NCI-H1092 treated with DMSO at 0.1 percent for 48 hours (cell line): ENCODE data around the gene IL1RN.

Experiments
- DNase-seq: peaks from one replicate; lab custom pipeline; 2025; lab: John Stamatoyannopoulos, UW

The IL1RN gene

GRCh38 chr2:113103277-113103676, 24.1 kb upstream of the IL1RN start:
- DNase-seq, result no peak

DNA sequence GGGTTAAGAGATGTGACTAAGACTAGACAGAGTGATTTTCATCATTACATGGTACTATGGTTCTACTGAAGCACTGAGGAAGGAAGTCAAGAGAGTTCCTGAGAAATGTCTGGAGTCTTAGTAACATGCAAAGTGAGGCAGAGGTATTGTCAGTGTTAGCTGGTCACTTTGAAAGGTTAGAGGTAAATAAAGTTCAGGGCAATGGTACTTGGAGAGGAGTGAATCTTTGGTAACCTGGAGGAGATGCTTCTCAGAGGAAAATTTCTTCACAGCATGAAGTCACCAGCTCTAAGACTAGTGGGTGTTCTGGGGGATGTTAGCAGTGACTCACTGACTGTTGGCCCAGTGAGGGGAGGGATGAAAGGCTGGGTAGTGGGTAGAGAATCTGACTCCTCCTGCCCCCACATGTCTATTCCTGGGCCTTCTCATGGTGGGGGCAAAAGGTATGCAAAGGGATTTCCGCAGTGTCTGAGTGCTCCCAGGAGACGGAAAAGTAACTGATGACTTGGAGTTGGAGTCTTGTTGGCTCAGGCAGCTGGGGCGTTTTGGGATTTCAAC, 23.3 kb upstream of the IL1RN start:
- DNase-seq, result no peak

DNA sequence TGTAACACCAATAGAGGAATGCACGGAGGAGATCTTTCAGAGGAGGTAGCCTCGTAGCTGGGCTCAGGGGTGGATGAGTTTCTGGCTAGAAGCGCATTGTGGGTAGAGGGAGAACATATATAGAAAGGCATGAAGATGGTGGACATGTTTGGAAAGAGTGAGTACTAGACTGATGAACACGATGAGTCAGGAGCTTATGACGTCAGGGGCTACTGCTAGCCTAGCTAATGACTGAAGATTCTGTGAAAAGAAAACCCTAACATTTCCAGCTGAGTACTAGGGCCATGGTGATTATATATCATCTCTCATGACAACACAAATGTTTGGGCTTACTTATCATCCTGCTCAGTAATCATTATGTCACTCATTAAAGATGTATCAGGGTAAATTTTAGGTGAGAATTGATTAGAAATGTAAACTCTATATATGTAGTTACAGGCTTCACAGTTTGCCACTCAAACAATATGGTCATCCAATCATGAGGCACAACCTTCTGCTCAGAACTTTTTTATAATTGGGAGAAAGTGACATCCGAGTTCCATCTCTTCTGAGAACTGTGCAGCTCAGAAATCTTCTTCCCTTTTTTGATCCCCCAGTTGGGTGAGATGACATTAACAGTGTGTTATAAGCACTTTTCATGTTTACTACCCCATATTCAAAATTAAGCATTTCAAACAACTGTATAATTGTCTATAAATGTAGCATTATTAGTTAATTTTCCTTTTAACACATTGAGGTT, 22.2 kb upstream of the IL1RN start:
- DNase-seq, result no peak

GRCh38 chr2:113111121-113111520, 16.3 kb upstream of the IL1RN start:
- DNase-seq, result no peak

DNA sequence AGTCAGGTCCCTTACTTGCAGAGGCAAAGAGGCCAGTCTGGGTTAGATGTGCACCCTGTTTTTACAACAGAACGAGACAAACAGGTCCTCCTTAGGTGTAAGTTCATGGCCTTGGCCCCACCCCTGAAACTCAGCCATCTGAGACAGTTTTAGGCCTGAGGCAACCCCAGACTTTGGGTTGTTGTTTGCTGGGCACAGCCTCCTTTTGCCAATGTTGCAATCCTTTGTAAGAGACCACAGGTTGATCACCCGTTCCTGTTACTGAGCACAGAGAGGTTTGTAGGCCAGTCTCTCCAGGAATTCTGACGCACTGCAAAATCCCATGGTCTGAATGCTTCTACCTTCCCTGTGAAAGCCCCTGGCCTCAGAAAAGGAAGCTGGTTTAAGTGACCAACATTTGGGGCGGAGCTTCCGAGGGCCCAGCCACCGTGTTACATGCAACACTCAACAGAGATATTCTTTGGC, 15.5 kb upstream of the IL1RN start:
- DNase-seq, result no peak

DNA sequence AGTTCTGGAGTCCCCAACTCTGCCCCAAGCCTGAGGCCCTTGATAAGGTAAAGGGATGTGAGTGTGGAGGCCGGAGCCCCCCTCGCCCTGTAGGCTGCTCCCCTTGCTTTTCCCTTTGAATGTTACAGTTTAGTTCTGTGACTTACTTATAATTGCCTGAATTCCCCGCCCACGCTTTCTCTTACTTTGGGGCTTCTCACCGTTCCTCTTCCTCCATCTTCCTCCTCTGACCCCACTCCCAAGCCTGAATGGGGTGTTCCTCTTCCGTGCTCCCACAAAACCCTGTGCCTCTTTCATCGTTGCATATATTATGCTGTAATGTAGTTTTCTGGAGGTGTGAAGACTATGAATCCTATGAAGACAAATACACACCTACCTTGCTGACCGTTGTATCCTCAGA, 15.0 kb upstream of the IL1RN start:
- DNase-seq, result no peak

DNA sequence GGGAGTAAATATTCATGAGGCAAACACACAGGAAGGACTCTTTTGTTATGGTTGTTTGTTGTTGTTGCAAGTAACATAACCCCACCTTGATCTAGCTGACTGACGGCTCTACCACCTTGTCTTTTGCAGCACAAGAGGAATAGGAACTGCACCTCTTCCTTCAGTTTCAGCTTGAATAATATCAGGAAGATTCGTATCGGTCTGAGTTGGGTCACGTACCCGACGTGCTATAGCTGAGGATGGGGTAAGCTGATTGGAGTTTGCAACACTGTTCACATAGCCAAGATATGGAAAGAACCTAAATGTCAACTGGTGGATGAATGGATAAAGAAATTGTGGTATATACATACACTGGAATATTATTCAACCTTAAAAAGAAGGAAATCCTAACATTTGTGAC, 14.5 kb upstream of the IL1RN start:
- DNase-seq, result no peak

DNA sequence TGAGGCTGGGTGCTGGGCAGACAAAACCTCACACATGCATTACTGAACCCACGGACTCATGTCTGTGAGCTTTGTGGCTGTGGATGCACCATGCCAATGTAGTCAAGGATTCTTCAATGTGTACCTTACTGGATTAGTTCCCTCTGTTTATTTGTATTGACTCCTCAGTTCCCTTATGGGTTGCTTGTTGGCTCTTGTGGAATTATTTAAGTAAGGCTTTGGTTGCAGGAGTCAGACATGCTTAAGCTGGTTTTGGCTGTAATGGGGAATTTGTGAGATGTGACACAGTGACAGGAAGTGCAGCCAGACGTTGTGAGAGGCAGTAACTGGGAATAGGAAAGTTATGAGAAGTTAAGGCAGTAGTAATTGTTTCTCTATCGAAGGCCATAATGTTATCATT, 13.6 kb upstream of the IL1RN start:
- DNase-seq, result no peak

GRCh38 chr2:113114224-113114945, 13.0 kb upstream of the IL1RN start:
- DNase-seq, result no peak

DNA sequence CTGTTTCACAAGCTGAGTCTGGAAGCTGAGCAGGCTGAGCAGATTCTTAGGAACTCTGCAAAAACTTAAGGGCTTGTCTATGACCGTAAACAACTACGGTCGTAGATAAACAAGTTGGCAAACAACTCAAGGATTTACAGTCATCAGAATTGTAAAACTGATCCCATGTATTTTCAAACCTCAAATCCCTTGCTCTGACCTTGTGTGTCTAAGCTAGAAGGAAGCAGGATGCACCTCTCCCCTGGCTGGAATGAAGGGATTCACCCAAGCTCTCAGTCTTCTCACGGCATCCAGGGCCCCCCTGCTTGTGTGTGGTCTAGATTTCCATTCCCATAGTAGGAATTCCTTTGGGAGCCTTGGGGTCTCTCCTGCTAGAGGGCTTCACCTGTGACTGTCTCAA, 12.4 kb upstream of the IL1RN start:
- no peak for DNase-seq

- no peak for DNase-seq
Measured at GRCh38 chr2:113116100-113116958, 11.1 kb upstream of the IL1RN start.

- DNase-seq, result no peak
Measured at GRCh38 chr2:113117541-113118262, 9.7 kb upstream of the IL1RN start.

GRCh38 chr2:113118263-113118657, 9.1 kb upstream of the IL1RN start:
- no peak for DNase-seq

DNA sequence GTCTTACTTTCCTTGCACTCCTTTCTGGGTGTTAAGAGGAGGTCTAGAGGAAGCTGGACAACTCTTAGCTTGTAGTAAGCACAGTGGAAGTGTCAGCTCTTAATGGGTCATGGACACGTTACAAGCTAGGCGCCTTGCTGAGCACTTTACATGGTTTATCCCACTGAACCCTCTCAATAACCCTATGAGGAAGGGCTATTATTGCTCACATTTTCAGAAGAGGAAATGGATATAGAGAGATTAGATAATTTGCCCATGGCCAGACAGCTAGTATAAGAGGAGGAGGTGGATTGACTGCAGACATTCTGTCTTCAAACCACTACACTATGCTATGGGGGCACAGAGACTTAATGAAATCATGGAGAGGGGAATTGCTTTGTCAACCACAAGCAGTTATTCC, 8.3 kb upstream of the IL1RN start:
- DNase-seq, result no peak

DNA sequence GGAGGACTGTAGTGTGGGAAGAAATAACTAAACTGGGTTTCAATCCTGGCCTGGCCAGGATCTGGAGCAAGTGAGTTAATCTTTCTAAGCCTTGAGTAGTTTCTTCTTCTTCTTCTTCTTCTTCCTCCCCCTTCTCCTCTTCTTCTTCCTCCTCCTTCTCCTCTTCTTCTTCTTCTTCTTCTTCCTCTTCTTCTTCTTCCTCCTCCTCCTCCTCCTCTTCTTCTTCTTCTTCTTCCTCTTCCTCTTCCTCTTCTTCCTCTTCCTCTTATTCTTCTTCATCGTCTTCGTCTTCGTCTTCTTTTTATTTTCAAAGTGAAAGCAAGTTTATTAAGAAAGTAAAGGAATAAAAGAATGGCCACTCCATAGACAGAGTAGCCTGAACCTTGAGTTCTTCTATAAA, 6.5 kb upstream of the IL1RN start:
- no peak for DNase-seq

DNA sequence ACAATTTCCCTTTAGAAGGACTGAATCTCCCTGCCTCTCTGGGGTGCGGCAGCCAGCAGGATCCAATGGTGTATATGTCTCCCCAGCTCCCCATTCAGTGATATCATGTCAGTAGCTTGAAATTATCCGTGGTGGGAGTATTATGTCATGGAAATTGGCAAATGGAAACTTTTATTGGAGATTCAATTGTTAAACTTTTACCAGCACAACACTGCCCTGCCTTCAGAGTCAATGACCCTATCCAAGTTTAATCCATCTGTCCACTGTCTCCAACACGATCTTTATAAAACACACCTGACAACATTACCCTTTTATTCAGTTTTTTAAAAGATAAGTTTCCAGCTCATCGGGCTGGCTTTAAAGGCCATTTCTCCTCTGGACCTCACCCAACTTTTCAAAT, 5.0 kb upstream of the IL1RN start:
- DNase-seq, result no peak

GRCh38 chr2:113123726-113124125, 3.7 kb upstream of the IL1RN start:
- DNase-seq, result no peak

DNA sequence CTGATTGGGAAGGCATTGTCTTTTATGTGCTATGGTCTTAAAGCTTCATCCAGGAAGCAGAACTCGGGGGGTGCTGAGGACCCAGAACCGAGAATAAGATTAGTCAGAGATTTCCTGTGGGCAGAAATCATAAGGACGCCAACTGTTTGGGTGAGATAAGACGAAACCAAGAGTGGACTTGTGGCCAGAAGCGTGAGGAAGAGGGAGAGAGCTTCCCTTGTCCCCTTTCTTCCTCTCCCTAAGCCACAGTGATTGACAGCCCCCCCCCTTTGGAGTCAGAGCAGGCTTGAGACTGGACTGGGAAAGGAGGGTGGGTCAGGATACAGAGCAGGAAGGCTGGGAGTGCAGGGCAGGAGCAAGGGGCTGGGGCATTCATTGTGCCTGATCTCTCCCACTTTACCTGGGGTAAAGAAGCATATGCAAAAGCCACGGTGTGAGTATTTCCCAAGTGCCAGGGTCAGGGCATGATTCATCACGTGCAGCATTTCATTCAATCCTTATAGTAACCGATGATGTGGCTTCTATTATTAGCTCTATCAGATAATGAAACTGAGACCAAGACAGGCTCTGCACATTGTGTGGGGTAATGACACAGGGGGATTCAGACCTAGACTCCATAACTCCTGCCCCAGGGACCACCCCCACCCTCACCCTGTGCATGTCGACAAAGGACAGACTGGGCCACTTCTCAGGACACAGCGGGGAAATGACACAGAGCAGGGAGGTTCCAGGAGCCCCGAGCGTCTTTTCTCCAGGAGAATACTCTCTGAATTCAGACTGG, 3.0 kb upstream of the IL1RN start:
- DNase-seq, result no peak

DNA sequence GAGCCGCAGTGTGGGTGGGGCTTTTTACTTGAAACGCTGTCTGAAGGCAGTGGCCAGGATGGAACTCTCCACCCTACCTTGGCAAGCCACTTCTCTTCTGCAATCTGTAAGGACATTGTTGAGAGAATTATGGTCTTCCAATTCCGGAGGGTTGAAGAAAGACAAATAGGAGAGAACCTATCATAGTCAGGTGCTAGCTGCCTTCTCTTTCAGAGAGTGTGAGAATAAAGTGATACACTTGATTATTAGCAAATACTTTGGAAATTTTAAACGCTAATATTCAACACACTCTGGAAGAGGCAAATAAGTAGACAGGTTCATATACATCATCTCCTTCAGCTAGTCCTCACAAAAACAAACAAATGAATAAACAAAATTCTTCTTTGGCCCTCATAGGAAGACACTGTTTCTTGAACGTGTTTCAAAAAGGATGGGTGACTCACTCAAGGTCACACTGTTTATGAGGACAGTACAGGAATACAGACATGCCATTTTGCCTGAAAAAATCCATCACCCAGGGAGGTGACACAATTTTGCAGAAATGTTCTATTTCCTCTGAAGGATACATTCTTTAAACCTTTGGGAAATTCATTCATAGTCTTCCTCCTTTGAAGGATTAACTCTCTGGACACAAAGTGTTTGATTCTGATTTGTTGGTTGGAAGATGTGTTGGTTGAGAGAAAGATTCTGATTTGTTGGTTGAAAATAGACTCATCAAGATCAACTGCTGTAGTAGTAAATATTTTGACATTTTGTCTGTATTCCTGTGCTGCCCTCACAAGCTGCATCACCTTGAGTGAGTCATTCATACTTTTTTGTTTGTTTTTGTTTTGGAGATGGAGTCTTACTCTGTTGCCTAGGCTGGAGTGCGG, 2.2 kb upstream of the IL1RN start:
- DNase-seq, result no peak
